GM19035 (cell line): ENCODE results near the gene TIRAP.
"Not testable (repeated sequence)": the region's sequence is repeated elsewhere in the genome, so short reads cannot be mapped to it uniquely, and the experiment has no call there.

Experiments
- ATAC-seq: cut with Tn5 transposase; IDR thresholded peaks from one replicate; pipeline ENCODE4 v1.9.1; 2021; ENCODE audit not compliant: unreplicated experiment

TIRAP gene

GRCh38 chr11:126284829-126285228, 1.9 kb downstream of the TIRAP start:
- ATAC-seq: peak; percentile 56

DNA sequence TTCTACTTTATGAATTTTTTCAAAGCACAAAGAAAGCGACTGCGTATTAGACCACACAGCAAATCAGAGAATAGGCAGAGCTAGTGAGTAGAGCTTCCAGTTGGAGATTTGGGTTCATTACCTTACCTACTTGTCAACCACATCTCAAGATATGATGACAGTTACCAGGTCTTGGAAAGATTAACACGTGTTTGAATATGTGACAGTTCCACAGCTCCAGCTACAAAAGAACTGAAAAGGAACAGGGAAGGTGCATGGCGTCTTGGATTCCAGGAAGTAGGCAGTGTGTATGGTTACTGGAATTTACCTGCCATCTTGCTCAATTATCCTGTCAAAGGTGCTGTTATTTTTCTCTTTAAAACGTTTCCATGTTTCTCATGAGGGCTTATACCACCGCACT, 5.3 kb downstream of the TIRAP start:
- no peak for ATAC-seq

DNA sequence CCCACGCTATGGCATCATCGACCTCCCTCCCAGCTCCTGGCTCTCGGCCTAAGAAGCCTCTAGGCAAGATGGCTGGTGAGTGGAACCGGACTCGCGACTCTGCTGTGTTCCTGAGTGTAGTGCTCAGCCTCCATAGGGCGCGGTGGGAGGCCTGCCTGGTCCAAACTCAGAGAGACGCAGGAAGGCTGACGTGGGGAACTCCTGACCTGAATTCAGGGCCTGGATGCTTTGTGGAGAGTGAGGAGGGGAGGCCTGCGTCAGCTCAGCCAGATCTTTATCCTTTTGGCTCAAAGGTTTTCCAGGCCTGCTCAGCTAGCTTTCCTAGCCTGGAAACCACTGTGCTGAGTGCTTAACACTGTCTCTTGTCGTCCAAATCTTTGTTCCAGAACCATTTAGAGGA, 8.0 kb downstream of the TIRAP start:
- ATAC-seq: no peak

- ATAC-seq: no peak
Measured at GRCh38 chr11:126293726-126294125, 10.8 kb downstream of the TIRAP start.

DNA sequence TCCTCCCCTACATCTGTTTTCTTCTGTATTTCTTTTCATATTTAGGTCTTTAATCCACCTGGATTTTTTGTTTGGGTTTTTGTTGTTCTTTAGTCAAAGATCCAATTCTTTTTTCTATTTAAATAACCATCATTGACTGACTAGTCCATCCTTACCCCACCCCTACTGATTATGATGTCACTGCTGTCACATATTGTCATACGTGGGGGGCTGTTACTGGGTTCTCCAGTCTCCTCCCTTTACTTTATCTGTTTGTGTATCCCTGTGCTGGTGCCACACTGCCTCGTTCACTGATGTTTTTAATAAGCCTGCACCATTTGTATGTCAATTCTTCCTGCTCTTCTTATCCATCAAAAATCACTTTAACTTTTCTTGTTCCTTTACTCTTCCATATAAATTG, 14.1 kb downstream of the TIRAP start:
- no peak for ATAC-seq

- ATAC-seq: peak; percentile 86
Measured at GRCh38 chr11:126303623-126304456, 20.9 kb downstream of the TIRAP start, which contains the start of gene DCPS. Gene DCPS (plus strand): TSS chr11:126304060. CDS start chr11:126304081, 21 bp downstream.

DNA sequence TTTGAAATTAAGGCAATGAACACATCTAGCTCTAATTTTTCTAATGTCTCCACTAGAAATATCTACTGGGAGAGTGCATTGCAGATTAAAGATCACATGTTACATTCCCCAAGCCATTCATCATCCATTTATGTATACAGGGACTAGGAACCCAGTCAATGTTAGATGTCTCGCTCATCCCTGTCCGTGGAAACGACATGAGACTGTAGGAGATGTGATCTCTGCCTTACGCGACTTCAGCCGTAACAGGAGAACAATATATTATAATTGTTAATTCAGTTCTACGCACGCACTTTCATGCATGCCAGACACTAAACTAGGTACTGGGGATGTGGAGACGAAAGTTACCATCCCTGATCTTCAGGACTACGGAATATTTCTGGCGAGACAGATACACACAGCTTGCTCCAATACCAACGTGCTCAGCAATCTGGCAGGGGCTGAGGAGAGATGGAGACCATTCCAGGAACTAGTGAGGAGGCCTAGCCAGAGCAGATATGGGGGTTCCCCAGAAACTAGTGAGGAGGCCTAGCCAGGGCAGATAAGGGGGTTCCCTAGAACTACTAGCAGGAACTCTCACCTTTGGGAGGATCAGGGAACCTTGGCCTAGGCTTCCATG, 21.7 kb downstream of the TIRAP start:
- peak; percentile 31 for ATAC-seq

- ATAC-seq: peak; percentile 50
Measured at GRCh38 chr11:126305699-126306098, 22.8 kb downstream of the TIRAP start.

GRCh38 chr11:126307706-126308105, 24.8 kb downstream of the TIRAP start:
- ATAC-seq: no peak

- ATAC-seq: no peak
Measured at GRCh38 chr11:126308271-126308671, 25.4 kb downstream of the TIRAP start.

DNA sequence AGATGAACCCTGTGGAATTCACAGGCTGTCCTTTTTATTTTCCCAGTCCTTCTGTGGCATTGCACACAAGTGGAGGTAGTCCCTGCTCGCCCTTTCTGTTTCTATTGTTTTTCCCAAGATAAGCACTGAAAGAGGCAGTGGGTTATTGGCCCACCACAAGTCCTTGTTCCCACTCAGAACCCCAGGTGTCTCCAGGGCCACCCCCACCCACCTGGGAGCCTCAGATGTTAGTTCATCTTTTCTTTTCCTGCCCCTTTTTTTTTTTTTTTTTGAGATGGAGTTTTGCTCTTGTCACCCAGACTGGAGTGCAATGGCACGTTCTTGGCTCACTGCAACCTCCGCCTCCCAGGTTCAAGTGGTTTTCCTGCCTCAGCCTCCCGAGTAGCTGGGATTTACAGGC, 25.9 kb downstream of the TIRAP start:
- ATAC-seq: not testable (repeated sequence)

GRCh38 chr11:126310200-126310991, 27.5 kb downstream of the TIRAP start:
- peak; percentile 46 for ATAC-seq

DNA sequence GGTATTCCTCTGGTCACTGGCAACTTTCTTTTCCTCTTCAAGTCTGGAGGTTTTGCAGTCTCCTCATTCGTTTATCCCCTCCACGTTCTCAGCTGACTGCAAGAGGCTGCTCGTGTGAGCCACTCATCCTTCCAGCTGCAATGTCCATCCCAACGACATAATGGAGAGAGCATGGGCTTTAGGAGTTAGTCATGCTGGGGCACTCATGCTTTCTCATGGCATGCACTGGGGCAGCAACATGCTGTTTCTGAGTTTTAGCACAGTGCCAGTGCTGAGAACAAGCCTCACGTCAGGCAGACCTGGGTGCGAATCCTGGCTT, 28.1 kb downstream of the TIRAP start:
- ATAC-seq: no peak

DNA sequence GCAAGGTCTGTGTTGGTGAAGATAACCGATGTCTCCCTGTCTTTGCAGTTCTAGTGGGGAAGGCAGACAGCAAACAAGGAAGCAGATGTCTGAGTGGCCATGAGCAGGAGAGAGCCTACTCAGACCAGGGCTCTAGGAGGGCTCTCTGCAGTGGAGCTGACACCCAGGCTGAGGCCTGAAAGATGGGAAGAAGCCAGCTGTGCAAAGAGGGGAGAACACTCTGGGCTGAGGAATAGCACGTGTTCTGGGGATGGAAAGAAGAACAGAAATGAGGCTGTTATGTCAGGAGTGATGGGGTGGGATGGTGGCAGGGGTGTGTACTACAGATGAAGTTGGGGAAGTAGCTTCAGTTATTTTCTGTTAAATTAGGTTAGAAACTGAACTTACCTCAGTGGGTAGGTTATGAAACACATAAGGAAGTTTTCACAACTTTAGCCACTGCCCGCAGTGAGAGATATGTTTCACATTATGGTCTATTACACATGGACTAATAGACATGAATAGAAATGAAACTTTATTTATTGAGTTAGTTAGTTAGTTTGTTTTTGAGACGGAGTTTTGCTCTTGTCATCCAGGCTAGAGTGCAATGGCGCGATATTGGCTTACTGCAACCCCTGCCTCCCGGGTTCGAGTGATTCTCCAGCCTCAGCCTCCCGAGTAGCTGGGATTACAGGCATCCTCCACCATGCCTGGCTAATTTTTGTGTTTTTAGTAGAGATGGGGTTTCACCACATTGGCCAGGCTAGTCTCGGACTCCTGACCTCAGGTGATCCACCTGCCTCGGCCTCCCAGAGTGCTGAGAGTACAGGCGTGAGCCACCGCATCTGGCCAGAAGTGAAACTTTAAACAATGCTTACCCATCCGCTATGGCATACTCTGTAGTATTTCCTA, 28.8 kb downstream of the TIRAP start:
- ATAC-seq: peak; percentile 67

DNA sequence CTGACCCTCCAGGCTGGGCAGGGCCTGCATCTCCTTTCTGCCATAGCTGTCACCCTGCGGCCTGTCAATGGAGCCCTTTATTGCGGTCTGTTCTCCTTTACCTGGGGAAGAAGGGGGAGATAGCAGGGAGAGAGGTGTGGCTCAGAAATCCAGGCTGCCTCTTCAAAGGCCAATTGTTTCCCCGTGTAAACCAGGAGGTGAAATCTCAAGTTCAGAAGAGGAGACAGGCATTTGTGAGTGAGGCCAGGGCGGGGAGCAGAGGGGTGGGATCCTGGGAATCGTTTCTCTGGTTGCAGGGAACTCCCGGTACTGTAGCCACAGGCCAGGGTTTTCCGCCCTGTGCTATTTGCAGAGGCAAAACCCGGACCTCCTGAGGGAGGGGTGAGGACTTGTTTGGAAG, 30.1 kb downstream of the TIRAP start:
- ATAC-seq: no peak

- ATAC-seq: no peak
Measured at GRCh38 chr11:126313826-126314225, 30.9 kb downstream of the TIRAP start.

- ATAC-seq: no peak
Measured at GRCh38 chr11:126317432-126317755, 34.5 kb downstream of the TIRAP start.

GRCh38 chr11:126317756-126318573, 35.1 kb downstream of the TIRAP start:
- peak; percentile 30 for ATAC-seq

DNA sequence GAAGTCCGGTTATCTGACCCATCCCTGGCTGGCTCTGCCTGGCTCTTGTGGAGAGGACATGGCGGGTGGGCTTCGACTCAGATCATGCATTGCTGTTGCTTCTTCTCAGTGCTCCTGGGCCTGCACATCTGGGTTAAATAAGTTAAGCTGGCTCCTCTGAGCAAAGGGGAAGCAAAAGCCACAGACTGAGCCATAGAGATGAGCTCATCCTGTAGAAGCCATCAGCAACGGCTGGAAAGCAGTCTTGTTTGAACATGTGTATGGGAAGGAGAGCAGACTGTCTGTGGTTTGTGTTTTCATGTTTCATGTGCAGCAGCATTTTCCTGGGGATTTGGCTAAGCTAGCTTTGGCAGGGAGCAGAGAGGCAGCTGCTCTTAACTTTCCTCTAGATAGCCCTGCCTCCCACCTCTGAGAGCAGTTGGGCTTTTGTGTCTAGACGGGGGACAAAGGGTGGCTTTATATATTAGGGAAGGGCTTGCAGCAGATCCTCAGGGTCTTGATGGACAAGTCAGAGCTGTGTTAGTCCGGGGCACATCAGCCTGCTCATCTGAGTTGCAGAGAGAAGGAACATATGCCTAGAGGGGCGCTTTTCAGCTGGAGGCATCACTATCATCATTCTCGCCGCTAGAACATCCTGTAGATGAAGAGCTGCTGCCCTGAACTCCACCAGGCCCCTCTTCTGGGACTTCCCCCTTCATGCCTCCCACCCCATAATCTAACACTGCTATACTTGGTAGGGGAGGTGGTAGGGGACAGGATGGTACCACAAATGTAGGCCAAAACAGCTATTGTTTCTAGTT, 35.9 kb downstream of the TIRAP start:
- ATAC-seq: peak; percentile 84
